IMR-90 (cell line): Measurements from ENCODE around the gene SLC17A4. TPM values are rescaled to one million over a fixed set of nuclear protein-coding genes. Genes with fewer than 3 reads are reported as not detected.

Source experiments
- ATAC-seq: fragments of 200-7000 bp; cut with Tn5 transposase; 2 replicates; pipeline ENCODE4 v1.9.1; 2020; ENCODE audit warnings: low read depth, mild to moderate bottlenecking, moderate library complexity
- BruUV-seq: library from RNA; stranded (reverse); fragments of 400-500 nt; replicated peaks from 2 replicates; lab custom pipeline; 2021; lab: Mats Ljungman, UMichigan
- CTCF ChIA-PET: fragments of 300-600 bp; formaldehyde crosslinking; extraction: SDS; loops from one replicate; lab custom pipeline; 2021; ENCODE audit warnings: antibody characterized with exemption; lab: Yijun Ruan, JAX
- POLR2A ChIA-PET: fragments of 300-600 bp; sonication (Branson Sonifier 250); formaldehyde crosslinking; loops from one replicate; lab custom pipeline; 2022; ENCODE audit warnings: antibody characterized with exemption; ENCODE audit not compliant: unreplicated experiment; lab: Charles Lee
- DNase-seq: peaks from one replicate; pipeline ENCODE4 v3.0.0; 2013
- H2AFZ ChIP-seq: replicated peaks from 2 replicates; pipeline ENCODE3; 2013; ENCODE audit warnings: low read length, mild to moderate bottlenecking; ENCODE audit not compliant: poor library complexity
- H2AK5ac ChIP-seq: 2 replicates; pipeline ENCODE4 v1.6.1; 2013; ENCODE audit warnings: low read depth, low read length, inconsistent platforms
- H2AK9ac ChIP-seq: replicated peaks from 2 replicates; pipeline ENCODE3; 2013; ENCODE audit warnings: mild to moderate bottlenecking, low read depth, low read length, moderate library complexity; ENCODE audit not compliant: poor library complexity
- H2BK120ac ChIP-seq: 2 replicates; pipeline ENCODE4 v1.6.1; 2013; ENCODE audit warnings: low read depth, low read length, inconsistent platforms
- H2BK15ac ChIP-seq: 3 replicates; pipeline ENCODE4 v1.6.1; 2013; ENCODE audit warnings: low read depth, low read length, inconsistent platforms
- H2BK20ac ChIP-seq: 2 replicates; pipeline ENCODE4 v1.6.1; 2013; ENCODE audit warnings: low read depth, mild to moderate bottlenecking, inconsistent platforms, low read length, moderate library complexity
- H2BK5ac ChIP-seq: 2 replicates; pipeline ENCODE4 v1.6.1; 2013; ENCODE audit warnings: mild to moderate bottlenecking, low read depth, low read length, inconsistent platforms; ENCODE audit not compliant: poor library complexity, severe bottlenecking
- H3K14ac ChIP-seq: replicated peaks from 2 replicates; pipeline ENCODE4 v1.6.1; 2013; ENCODE audit warnings: low read depth, low read length, inconsistent platforms
- H3K18ac ChIP-seq: 2 replicates; pipeline ENCODE4 v1.6.1; 2013; ENCODE audit warnings: low read depth, low read length, control low read depth
- H3K23ac ChIP-seq: 2 replicates; pipeline ENCODE4 v1.6.1; 2013; ENCODE audit warnings: low read depth, low read length, inconsistent platforms
- H3K27ac ChIP-seq: 2 replicates; pipeline ENCODE4 v1.5.1; 2013; ENCODE audit warnings: mild to moderate bottlenecking, control low read depth, low read length; ENCODE audit not compliant: insufficient read depth
- H3K27me3 ChIP-seq: 2 replicates; pipeline ENCODE4 v1.6.1; 2013; ENCODE audit warnings: low read length; ENCODE audit not compliant: control insufficient read depth, insufficient read depth
- H3K36me3 ChIP-seq: 2 replicates; pipeline ENCODE4 v1.6.1; 2013; ENCODE audit warnings: low read length, mixed read lengths; ENCODE audit not compliant: control insufficient read depth, insufficient read depth
- H3K4ac ChIP-seq: 2 replicates; pipeline ENCODE4 v1.6.1; 2013; ENCODE audit warnings: low read depth, low read length, inconsistent platforms
- H3K4me1 ChIP-seq: 2 replicates; pipeline ENCODE4 v1.6.1; 2013; ENCODE audit warnings: low read length, mixed read lengths; ENCODE audit not compliant: control insufficient read depth, insufficient read depth
- H3K4me2 ChIP-seq: 2 replicates; pipeline ENCODE4 v1.6.1; 2013; ENCODE audit warnings: low read depth, mild to moderate bottlenecking, control low read depth, low read length, moderate library complexity
- H3K4me3 ChIP-seq: 2 replicates; pipeline ENCODE4 v1.5.1; 2013; ENCODE audit warnings: low read depth, mild to moderate bottlenecking, control low read depth, low read length, moderate library complexity; ENCODE audit not compliant: insufficient read depth
- H3K56ac ChIP-seq: 2 replicates; pipeline ENCODE4 v1.6.1; 2013; ENCODE audit warnings: low read length, inconsistent platforms; ENCODE audit not compliant: insufficient read depth; ENCODE audit errors: extremely low read depth
- H3K79me1 ChIP-seq, 2 experiments: 2 replicates each; pipeline ENCODE4 v1.6.1; 2013; ENCODE audit warnings: low read length in 2 of 2, inconsistent platforms in 1 of 2, low read depth in 1 of 2
- H3K9ac ChIP-seq: 2 replicates; pipeline ENCODE4 v1.6.1; 2013; ENCODE audit warnings: low read depth, low read length, control low read depth
- H3K9me1 ChIP-seq: 2 replicates; pipeline ENCODE4 v1.6.1; 2013; ENCODE audit warnings: low read length, inconsistent platforms; ENCODE audit not compliant: insufficient read depth
- H3K9me3 ChIP-seq: 2 replicates; pipeline ENCODE4 v1.6.1; 2013; ENCODE audit warnings: low read length; ENCODE audit not compliant: control insufficient read depth, insufficient read depth
- H4K20me1 ChIP-seq: 2 replicates; pipeline ENCODE4 v1.6.1; 2013; ENCODE audit warnings: low read length, inconsistent platforms; ENCODE audit not compliant: insufficient read depth
- H4K5ac ChIP-seq: 2 replicates; pipeline ENCODE4 v1.6.1; 2013; ENCODE audit warnings: mild to moderate bottlenecking, low read depth, low read length, control low read depth
- H4K8ac ChIP-seq, 2 experiments: 2 replicates each; pipeline ENCODE4 v1.6.1; 2013; ENCODE audit warnings: low read depth in 2 of 2, low read length in 2 of 2, control low read depth in 1 of 2, inconsistent platforms in 1 of 2
- H4K91ac ChIP-seq: 2 replicates; pipeline ENCODE4 v1.6.1; 2013; ENCODE audit warnings: low read depth, low read length, inconsistent platforms; ENCODE audit not compliant: insufficient read depth
- BHLHE40 ChIP-seq: fragments of 150-350 bp; IDR thresholded peaks from 2 replicates; pipeline ENCODE4 v1.6.1; 2016; ENCODE audit warnings: mild to moderate bottlenecking, low read depth, low read length
- CEBPB ChIP-seq: IDR thresholded peaks from 2 replicates; pipeline ENCODE4 v1.6.1; 2012; ENCODE audit warnings: low read depth, low read length, improper control_type of control experiment
- CHD1 ChIP-seq: IDR thresholded peaks from 2 replicates; pipeline ENCODE4 v1.6.1; 2012; ENCODE audit warnings: low read depth, low read length, improper control_type of control experiment
- CTCF ChIP-seq: conservative IDR thresholded peaks from 2 replicates; pipeline ENCODE4 v1.5.1; 2012; ENCODE audit warnings: mild to moderate bottlenecking, low read depth, low read length, improper control_type of control experiment
- FOS ChIP-seq: fragments of 150-350 bp; IDR thresholded peaks from 2 replicates; pipeline ENCODE4 v1.6.1; 2016; ENCODE audit warnings: low read depth, low read length
- MAFK ChIP-seq: IDR thresholded peaks from 2 replicates; pipeline ENCODE4 v1.6.1; 2012; ENCODE audit warnings: low read depth, low read length, improper control_type of control experiment
- MAZ ChIP-seq: IDR thresholded peaks from 2 replicates; pipeline ENCODE4 v1.6.1; 2012; ENCODE audit warnings: low read depth, mild to moderate bottlenecking, low read length, improper control_type of control experiment, moderate library complexity, borderline replicate concordance
- MXI1 ChIP-seq: IDR thresholded peaks from 2 replicates; pipeline ENCODE4 v1.6.1; 2012; ENCODE audit warnings: low read depth, mild to moderate bottlenecking, low read length, moderate library complexity, borderline replicate concordance
- NFE2L2 ChIP-seq: fragments of 150-350 bp; IDR thresholded peaks from 2 replicates; pipeline ENCODE4 v1.6.1; 2016; ENCODE audit warnings: low read depth, mild to moderate bottlenecking, low read length
- POLR2A ChIP-seq: IDR thresholded peaks from 2 replicates; pipeline ENCODE4 v1.6.1; 2012; ENCODE audit warnings: mild to moderate bottlenecking, low read depth, low read length
- RAD21 ChIP-seq: IDR thresholded peaks from 2 replicates; pipeline ENCODE4 v1.6.1; 2012; ENCODE audit warnings: low read length, improper control_type of control experiment
- RCOR1 ChIP-seq: IDR thresholded peaks from 2 replicates; pipeline ENCODE4 v1.6.1; 2012; ENCODE audit warnings: mild to moderate bottlenecking, low read length, improper control_type of control experiment; ENCODE audit not compliant: insufficient replicate concordance
- RFX5 ChIP-seq: IDR thresholded peaks from 2 replicates; pipeline ENCODE4 v1.8.0; 2012; ENCODE audit warnings: low read depth, mild to moderate bottlenecking, low read length, moderate library complexity
- SMC3 ChIP-seq: fragments of 150-350 bp; IDR thresholded peaks from 2 replicates; pipeline ENCODE4 v1.6.1; 2016; ENCODE audit warnings: low read depth, mild to moderate bottlenecking, antibody characterized with exemption, low read length, moderate library complexity
- WGBS, 2 experiments: methylation state at CpG; one replicate each; pipeline versions ENCODE4 v1.1.5 to v1.1.7; 2013; ENCODE audit warnings: missing lambda C conversion rate in 2 of 2; ENCODE audit not compliant: insufficient read length in 1 of 2; ENCODE audit errors: extremely low coverage in 2 of 2; 5-methylcytosine and 5-hydroxymethylcytosine counted together
- dilution Hi-C: fragments of 300-500 bp; cut with HindIII; formaldehyde crosslinking; loops from one replicate; pipeline ENCODE4 v1.14.3; 2018; ENCODE audit warnings: low sequenced_read_pairs; ENCODE audit not compliant: unreplicated experiment
- in situ Hi-C: fragments of 300-500 bp; cut with MboI; formaldehyde crosslinking; loops from 3 replicates; pipeline ENCODE4 v1.14.3; 2019; ENCODE audit warnings: low sequenced_read_pairs, inconsistent platforms, mixed read lengths
- intact Hi-C: fragments of 100-400 bp; cut with micrococcal nuclease; formaldehyde crosslinking; loops from 2 replicates; pipeline ENCODE4 v1.10.0; 2022
- polyA plus RNA-seq, 3 experiments: library from polyadenylated mRNA; depleted of rRNA; stranded (reverse); fragments of >200 nt; gene quantifications; 2 replicates each; pipeline ENCODE4 v1.2.3, GENCODE V29; 2012; ENCODE audit warnings: low replicate concordance in 1 of 3
- total RNA-seq: library from RNA; depleted of rRNA; stranded (reverse); fragments of >200 nt; gene quantifications from 2 replicates; pipeline ENCODE4 v1.2.3, GENCODE V29; 2012
- TF ChIP-seq, protein P1 (sequence below): fragments of 150-350 bp; IDR thresholded peaks from 2 replicates; pipeline ENCODE4 v1.6.1; 2017; ENCODE audit warnings: mild to moderate bottlenecking, antibody characterized with exemption, low read length, low read depth
- TF ChIP-seq, protein P2 (sequence below): fragments of 150-350 bp; IDR thresholded peaks from 2 replicates; pipeline ENCODE4 v1.6.1; 2016; ENCODE audit warnings: low read depth, mild to moderate bottlenecking, low read length, moderate library complexity, borderline replicate concordance

The SLC17A4 gene
- total and polyA plus RNA-seq, 2 of the 4 experiments (the other 2 are of a cell fraction) = not detected

DNA sequence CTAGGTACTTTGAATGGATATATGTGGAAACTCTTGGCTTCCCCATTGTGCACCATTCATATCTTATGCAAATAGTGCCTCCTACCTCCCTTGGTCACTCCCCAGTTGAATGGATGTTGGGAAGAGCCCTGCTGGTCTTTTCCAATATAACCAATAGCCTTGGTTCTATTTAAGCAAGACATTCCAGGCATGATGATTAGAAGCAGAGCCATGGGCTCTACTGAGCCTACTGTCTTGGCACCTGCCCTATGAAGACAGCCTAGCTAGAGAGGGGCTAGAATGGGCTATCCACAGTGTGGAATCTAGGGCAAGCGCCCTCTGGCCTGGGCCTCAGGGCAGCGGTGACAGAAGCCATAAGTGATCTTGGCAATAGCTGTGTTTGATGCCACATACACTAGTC, 61.7 kb downstream of the SLC17A4 start:
- Histone ChIP-seq H4K8ac (no peak overlapping the region), H3K27ac (no peak overlapping the region), H4K20me1 (no peaks in the 10 kb centered on the region), H2BK120ac (no peak overlapping the region), H2BK15ac (no peak overlapping the region), H3K4me3 (no peak overlapping the region), H3K27me3 (no peaks in the 10 kb centered on the region), H3K4me1 (no peaks in the 10 kb centered on the region), H2AFZ (peak overlapping the region; percentile 29), H4K5ac (no peak overlapping the region), H3K79me1 (no peaks in the 10 kb centered on the region), H3K23ac (no peak overlapping the region), H2AK5ac (no peak overlapping the region), H3K9ac (no peak overlapping the region), H3K56ac (no peak overlapping the region), H2BK20ac (no peak overlapping the region), H3K4ac (no peak overlapping the region), H2AK9ac (peak overlapping the region; percentile 13), H3K9me3 (no peaks in the 10 kb centered on the region), H3K36me3 (no peaks in the 10 kb centered on the region), H3K18ac (no peak overlapping the region), H4K91ac (no peak overlapping the region), H3K14ac (no peak overlapping the region), H3K9me1 (no peaks in the 10 kb centered on the region), H2BK5ac (no peak overlapping the region), H3K4me2 (no peak overlapping the region)
- intact Hi-C loops (no loop called here), dilution Hi-C loops (no loop called here), in situ Hi-C loops (no loop called here)
- ATAC-seq (no peak), DNase-seq (no peak)
- ChIA-PET CTCF (no interaction called here), POLR2A (no interaction called here)
- BruUV-seq = no TSS peak
- TF ChIP-seq, protein P1, sequence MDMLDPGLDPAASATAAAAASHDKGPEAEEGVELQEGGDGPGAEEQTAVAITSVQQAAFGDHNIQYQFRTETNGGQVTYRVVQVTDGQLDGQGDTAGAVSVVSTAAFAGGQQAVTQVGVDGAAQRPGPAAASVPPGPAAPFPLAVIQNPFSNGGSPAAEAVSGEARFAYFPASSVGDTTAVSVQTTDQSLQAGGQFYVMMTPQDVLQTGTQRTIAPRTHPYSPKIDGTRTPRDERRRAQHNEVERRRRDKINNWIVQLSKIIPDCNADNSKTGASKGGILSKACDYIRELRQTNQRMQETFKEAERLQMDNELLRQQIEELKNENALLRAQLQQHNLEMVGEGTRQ = no peak
- no peak for TF ChIP-seq BHLHE40
- TF ChIP-seq POLR2A = no peak
- no peak for TF ChIP-seq MAFK
- no peak for TF ChIP-seq RAD21
- no peak for TF ChIP-seq MXI1
- TF ChIP-seq NFE2L2 = no peak
- TF ChIP-seq RFX5 = no peak
- no peak for TF ChIP-seq RCOR1
- TF ChIP-seq SMC3 = no peak
- TF ChIP-seq MAZ = no peak
- no peak for TF ChIP-seq FOS
- TF ChIP-seq CTCF = no peak
- TF ChIP-seq, protein P2, sequence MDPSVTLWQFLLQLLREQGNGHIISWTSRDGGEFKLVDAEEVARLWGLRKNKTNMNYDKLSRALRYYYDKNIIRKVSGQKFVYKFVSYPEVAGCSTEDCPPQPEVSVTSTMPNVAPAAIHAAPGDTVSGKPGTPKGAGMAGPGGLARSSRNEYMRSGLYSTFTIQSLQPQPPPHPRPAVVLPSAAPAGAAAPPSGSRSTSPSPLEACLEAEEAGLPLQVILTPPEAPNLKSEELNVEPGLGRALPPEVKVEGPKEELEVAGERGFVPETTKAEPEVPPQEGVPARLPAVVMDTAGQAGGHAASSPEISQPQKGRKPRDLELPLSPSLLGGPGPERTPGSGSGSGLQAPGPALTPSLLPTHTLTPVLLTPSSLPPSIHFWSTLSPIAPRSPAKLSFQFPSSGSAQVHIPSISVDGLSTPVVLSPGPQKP = no peak
- TF ChIP-seq CHD1 = no peak
- TF ChIP-seq CEBPB = no peak
- no CpG with 5 or more reads among the region's 2 CpGs for WGBS, 2 experiments
